ENCODE data around the gene NINJ2.
"Not testable (repeated sequence)": the region's sequence is repeated elsewhere in the genome, so short reads cannot be mapped to it uniquely, and the experiment has no call there.

The NINJ2 gene

GRCh38 chr12:583251-583869 lies 79.9 kb downstream of the NINJ2 start:
- DNase-seq = no peak

- no peak for DNase-seq
Measured at GRCh38 chr12:581746-582145, 81.5 kb downstream of the NINJ2 start.

GRCh38 chr12:581321-581720 lies 81.9 kb downstream of the NINJ2 start:
- DNase-seq = no peak

- DNase-seq = no peak
Measured at GRCh38 chr12:580813-581212, 82.4 kb downstream of the NINJ2 start.

- DNase-seq = peak; percentile 37
Measured at GRCh38 chr12:579420-580110, 83.7 kb downstream of the NINJ2 start.

GRCh38 chr12:578748-579419 lies 84.4 kb downstream of the NINJ2 start:
- DNase-seq = no peak

GRCh38 chr12:577994-578747 lies 85.1 kb downstream of the NINJ2 start:
- not testable (repeated sequence) for DNase-seq

- DNase-seq = no peak
Measured at GRCh38 chr12:576615-577110, 86.6 kb downstream of the NINJ2 start.

- peak; percentile 93 for DNase-seq
Measured at GRCh38 chr12:575948-576614, 87.2 kb downstream of the NINJ2 start.

GRCh38 chr12:575129-575502 lies 88.1 kb downstream of the NINJ2 start:
- no peak for DNase-seq

- no peak for DNase-seq
Measured at GRCh38 chr12:574475-575128, 88.6 kb downstream of the NINJ2 start.

GRCh38 chr12:573232-573631 lies 90.0 kb downstream of the NINJ2 start:
- DNase-seq = no peak

- no peak for DNase-seq
Measured at GRCh38 chr12:572532-572899, 90.7 kb downstream of the NINJ2 start.

GRCh38 chr12:571795-572531 lies 91.3 kb downstream of the NINJ2 start:
- no peak for DNase-seq

- no peak for DNase-seq
Measured at GRCh38 chr12:570921-571794, 92.1 kb downstream of the NINJ2 start.

GRCh38 chr12:570435-570920 lies 92.8 kb downstream of the NINJ2 start:
- DNase-seq = no peak

- DNase-seq = peak; percentile 85
Measured at GRCh38 chr12:569803-570434, 93.3 kb downstream of the NINJ2 start.

- no peak for DNase-seq
Measured at GRCh38 chr12:569091-569676, 94.1 kb downstream of the NINJ2 start.

GRCh38 chr12:568486-568885 lies 94.8 kb downstream of the NINJ2 start:
- no peak for DNase-seq

Data from OCI-M1 (cell line).